DOHH2 (cell line): ENCODE data around the gene MOSPD2.

Experiments used
- EZH2phosphoT487 ChIP-seq: fragments of 200-600 bp; sonication (generic); IDR thresholded peaks from 2 replicates; pipeline ENCODE4 v1.6.1; 2017; ENCODE audit warnings: borderline replicate concordance, mild to moderate bottlenecking, antibody characterized with exemption, low read length, moderate library complexity, mixed read lengths
- TF ChIP-seq, protein P1 (sequence below): fragments of 200-600 bp; sonication (generic); IDR thresholded peaks from one replicate; pipeline ENCODE4 v1.5.1; 2014; ENCODE audit warnings: antibody characterized with exemption, mild to moderate bottlenecking, low read depth, low read length; ENCODE audit not compliant: poor library complexity, severe bottlenecking

DNA sequence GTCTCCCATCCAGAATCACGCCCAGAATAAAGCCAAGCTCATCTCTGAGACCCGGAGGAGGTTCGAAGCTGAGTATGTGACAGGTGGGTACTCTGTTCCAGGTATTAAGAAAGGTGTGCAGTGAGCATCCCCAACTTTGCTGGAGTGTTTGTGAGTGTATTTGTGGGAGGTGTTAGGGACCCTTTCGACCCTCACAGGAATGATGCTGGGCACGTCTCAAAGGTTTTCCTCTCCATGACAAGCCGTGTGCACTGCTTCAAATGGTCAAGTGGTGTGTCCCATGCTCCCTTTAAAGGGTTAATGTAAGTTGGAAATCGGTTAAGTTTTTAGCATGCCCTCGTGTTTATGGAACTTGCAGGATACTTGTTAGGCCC is 442 bp downstream of the MOSPD2 start:
- TF ChIP-seq, protein P1, sequence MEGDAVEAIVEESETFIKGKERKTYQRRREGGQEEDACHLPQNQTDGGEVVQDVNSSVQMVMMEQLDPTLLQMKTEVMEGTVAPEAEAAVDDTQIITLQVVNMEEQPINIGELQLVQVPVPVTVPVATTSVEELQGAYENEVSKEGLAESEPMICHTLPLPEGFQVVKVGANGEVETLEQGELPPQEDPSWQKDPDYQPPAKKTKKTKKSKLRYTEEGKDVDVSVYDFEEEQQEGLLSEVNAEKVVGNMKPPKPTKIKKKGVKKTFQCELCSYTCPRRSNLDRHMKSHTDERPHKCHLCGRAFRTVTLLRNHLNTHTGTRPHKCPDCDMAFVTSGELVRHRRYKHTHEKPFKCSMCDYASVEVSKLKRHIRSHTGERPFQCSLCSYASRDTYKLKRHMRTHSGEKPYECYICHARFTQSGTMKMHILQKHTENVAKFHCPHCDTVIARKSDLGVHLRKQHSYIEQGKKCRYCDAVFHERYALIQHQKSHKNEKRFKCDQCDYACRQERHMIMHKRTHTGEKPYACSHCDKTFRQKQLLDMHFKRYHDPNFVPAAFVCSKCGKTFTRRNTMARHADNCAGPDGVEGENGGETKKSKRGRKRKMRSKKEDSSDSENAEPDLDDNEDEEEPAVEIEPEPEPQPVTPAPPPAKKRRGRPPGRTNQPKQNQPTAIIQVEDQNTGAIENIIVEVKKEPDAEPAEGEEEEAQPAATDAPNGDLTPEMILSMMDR, result no peak
- no peak for TF ChIP-seq EZH2phosphoT487
